Ovary (tissue), 3 donors: ENCODE measurements around the gene HRAS.

Experiments
- EP300 ChIP-seq: sonication (generic); formaldehyde crosslinking; IDR thresholded peaks from one replicate; pipeline ENCODE4 v1.6.1; 2017; ENCODE audit warnings: antibody characterized with exemption
- POLR2A ChIP-seq: fragments of 450-650 bp; IDR thresholded peaks from one replicate; pipeline ENCODE4 v1.6.1; 2017; ENCODE audit warnings: antibody characterized with exemption, mild to moderate bottlenecking, moderate library complexity
- TF ChIP-seq, protein P1 (sequence below), 3 donors: fragments of 450-650 bp in 2 of 3; fragments of 200-600 bp in 1 of 3; IDR thresholded peaks; one replicate each; pipeline versions ENCODE4 v1.5.1 to v1.8.0; 2016 to 2022; ENCODE audit warnings: antibody characterized with exemption in 3 of 3, mild to moderate bottlenecking in 1 of 3
- donor health status: DM: no; HTN: no; CAD: no.

DNA sequence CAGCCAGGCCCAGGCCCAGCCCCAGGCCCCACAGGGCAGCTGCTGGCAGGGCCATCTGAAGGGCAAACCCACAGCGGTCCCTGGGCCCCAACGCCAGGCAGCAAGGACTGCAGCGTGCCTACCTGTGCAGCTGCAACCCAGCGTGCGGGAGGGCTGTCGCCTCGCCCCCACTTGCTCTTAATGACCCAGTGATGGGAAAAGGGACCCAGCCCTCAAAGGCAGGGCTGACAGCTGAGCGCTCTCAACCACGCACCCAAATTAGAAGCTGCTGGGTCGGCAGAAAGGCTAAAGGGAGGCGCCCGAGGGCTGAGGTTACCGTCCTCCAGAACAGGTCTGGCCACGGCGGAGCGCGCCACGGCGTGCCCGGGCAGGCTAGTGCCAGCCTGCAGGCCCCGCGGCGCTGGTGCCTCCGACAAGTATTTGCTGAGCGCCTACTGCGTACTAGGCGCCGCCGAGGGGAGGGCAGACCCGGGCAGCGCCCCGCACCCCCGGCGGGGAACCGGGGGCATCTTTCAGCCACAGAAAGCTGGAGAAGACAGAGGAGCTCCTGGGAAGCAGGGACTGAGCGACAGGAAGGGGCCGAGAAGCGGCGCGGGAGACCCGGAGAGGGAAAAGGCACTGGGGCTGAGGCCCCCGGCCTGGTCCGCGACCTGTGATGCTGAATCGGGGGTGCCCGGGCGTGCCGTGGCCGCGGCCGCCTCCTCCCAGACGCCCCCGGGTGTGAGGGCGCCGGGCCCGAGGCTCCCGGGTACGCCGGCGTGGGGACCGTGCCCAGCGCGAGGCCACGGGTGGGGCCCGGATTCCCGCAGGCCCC lies 773 bp downstream of the HRAS start:
- TF ChIP-seq, protein P1, sequence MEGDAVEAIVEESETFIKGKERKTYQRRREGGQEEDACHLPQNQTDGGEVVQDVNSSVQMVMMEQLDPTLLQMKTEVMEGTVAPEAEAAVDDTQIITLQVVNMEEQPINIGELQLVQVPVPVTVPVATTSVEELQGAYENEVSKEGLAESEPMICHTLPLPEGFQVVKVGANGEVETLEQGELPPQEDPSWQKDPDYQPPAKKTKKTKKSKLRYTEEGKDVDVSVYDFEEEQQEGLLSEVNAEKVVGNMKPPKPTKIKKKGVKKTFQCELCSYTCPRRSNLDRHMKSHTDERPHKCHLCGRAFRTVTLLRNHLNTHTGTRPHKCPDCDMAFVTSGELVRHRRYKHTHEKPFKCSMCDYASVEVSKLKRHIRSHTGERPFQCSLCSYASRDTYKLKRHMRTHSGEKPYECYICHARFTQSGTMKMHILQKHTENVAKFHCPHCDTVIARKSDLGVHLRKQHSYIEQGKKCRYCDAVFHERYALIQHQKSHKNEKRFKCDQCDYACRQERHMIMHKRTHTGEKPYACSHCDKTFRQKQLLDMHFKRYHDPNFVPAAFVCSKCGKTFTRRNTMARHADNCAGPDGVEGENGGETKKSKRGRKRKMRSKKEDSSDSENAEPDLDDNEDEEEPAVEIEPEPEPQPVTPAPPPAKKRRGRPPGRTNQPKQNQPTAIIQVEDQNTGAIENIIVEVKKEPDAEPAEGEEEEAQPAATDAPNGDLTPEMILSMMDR (IDR thresholded peaks at IDR 0.05): no peak
- TF ChIP-seq POLR2A (no peak), EP300 (no peak)
